Upper lobe of left lung (tissue), 6 donors: ENCODE measurements around the gene SMIM44. TPM values are rescaled to one million over a fixed set of nuclear protein-coding genes. Genes with fewer than 3 reads are reported as not detected.

Experiments
- ATAC-seq, 2 donors: fragments of 200-7000 bp; cut with Tn5 transposase; one replicate each; pipeline ENCODE4 v1.9.1; 2022; ENCODE audit warnings: mild to moderate bottlenecking in 2 of 2, moderate library complexity in 2 of 2; ENCODE audit not compliant: low FRiP score in 2 of 2
- DNase-seq, 2 donors: peaks; one replicate each; pipeline ENCODE4 v3.0.0-alpha.2; 2019 to 2020
- H3K27ac ChIP-seq, 4 donors: fragments of 200-600 bp; sonication (generic); one replicate each; pipeline ENCODE4 v1.5.1; 2016 to 2019
- H3K27me3 ChIP-seq, 4 donors: fragments of 200-600 bp; sonication (generic); one replicate each; pipeline ENCODE4 v1.5.1; 2017 to 2019
- H3K36me3 ChIP-seq, 4 donors: fragments of 200-600 bp; sonication (generic); one replicate each; pipeline ENCODE4 v1.5.1; 2016 to 2019
- H3K4me1 ChIP-seq, 4 donors: fragments of 200-600 bp; sonication (generic); one replicate each; pipeline ENCODE4 v1.5.1; 2018 to 2019
- H3K4me3 ChIP-seq, 4 donors: fragments of 200-600 bp; sonication (generic); one replicate each; pipeline ENCODE4 v1.5.1; 2017 to 2019; ENCODE audit warnings: mild to moderate bottlenecking in 2 of 4, moderate library complexity in 1 of 4
- H3K9me3 ChIP-seq, 4 donors: fragments of 200-600 bp; sonication (generic); one replicate each; pipeline ENCODE4 v1.5.1; 2018 to 2019
- CTCF ChIP-seq, 6 experiments: fragments of 450-650 bp in 4 of 6; fragments of 200-600 bp in 2 of 6; sonication (generic) in 2 of 6; IDR thresholded peaks; one replicate each; pipeline ENCODE4 v1.5.1; 2016 to 2019; ENCODE audit warnings: antibody characterized with exemption in 6 of 6
- EP300 ChIP-seq, 4 donors: sonication (generic); formaldehyde crosslinking; IDR thresholded peaks; one replicate each; pipeline ENCODE4 v1.5.1; 2017; ENCODE audit warnings: antibody characterized with exemption in 4 of 4, control low read depth in 2 of 4
- POLR2A ChIP-seq, 4 donors: fragments of 450-650 bp; IDR thresholded peaks; one replicate each; pipeline ENCODE4 v1.5.1; 2016 to 2017; ENCODE audit warnings: antibody characterized with exemption in 4 of 4, mild to moderate bottlenecking in 2 of 4
- POLR2AphosphoS5 ChIP-seq, 2 donors: sonication (generic); formaldehyde crosslinking; IDR thresholded peaks; one replicate each; pipeline ENCODE4 v1.5.1; 2017; ENCODE audit warnings: antibody characterized with exemption in 2 of 2
- WGBS, 2 donors: methylation state at CpG; one replicate each; pipeline ENCODE4 v1.1.5; 2017 to 2018; 5-methylcytosine and 5-hydroxymethylcytosine counted together
- total RNA-seq, 6 donors: library from RNA; depleted of rRNA in 4 of 6; stranded (reverse); fragments of >200 nt in 4 of 6; gene quantifications; one replicate each; pipeline versions ENCODE4 v1.1.0 to v1.2.1, GENCODE V29; 2016 to 2021
- donor health status: DM: no; HTN: no; CAD: no; lungs with moderate emphysema.
- donor health status: DM: no; HTN: yes; CAD: no; lungs with severe emphysema.

The SMIM44 gene
- total RNA-seq, 6 donors from 2014 or later = not detected

- no peak for ATAC-seq
- Histone ChIP-seq H3K4me1 (peaks cover 0 to 16% (median 0%) of the 10 kb centered on the region in 4 donors), H3K4me3 (no peak overlapping the region), H3K36me3 (no peaks in the 10 kb centered on the region), H3K27me3 (peaks cover 0 to 29% (median 10%) of the 10 kb centered on the region in 4 donors), H3K9me3 (no peaks in the 10 kb centered on the region), H3K27ac (no peak overlapping the region)
- TF ChIP-seq CTCF (IDR thresholded peaks at IDR 0.05) (no peak), EP300 (IDR thresholded peaks at IDR 0.05) (no peak), POLR2AphosphoS5 (IDR thresholded peaks at IDR 0.05) (no peak), POLR2A (IDR thresholded peaks at IDR 0.05) (no peak)
- WGBS, 2 donors = 59 to 64% methylated on average over 25 to 29 of the region's 38 CpGs
- peak in 1 of 2 donors; percentile 54 for DNase-seq
Measured at GRCh38 chr19:3481241-3482090, 1.8 kb downstream of the SMIM44 start.

- H3K27ac ChIP-seq = no peak within 1 kb of the TSS
- H3K4me1 ChIP-seq = peaks cover 0 to 16% (median 0%) of the 10 kb centered on the region in 4 donors
- TF ChIP-seq EP300 (IDR thresholded peaks at IDR 0.05) = no peak
- TF ChIP-seq POLR2A (IDR thresholded peaks at IDR 0.05) = no peak
- no peak for TF ChIP-seq POLR2AphosphoS5 (IDR thresholded peaks at IDR 0.05)
- no peak for TF ChIP-seq CTCF (IDR thresholded peaks at IDR 0.05)
- H3K36me3 ChIP-seq = no peaks in the 10 kb centered on the region
- DNase-seq = peak in 1 of 2 donors; percentile 76
- no peak for ATAC-seq
- no peaks in the 10 kb centered on the region for H3K9me3 ChIP-seq
- H3K4me3 ChIP-seq = no peak within 1 kb of the TSS
- H3K27me3 ChIP-seq = peaks cover 0 to 29% (median 10%) of the 10 kb centered on the region in 4 donors
- 36 to 91% methylated on average over 7 to 26 of the region's 27 CpGs for WGBS, 2 donors
Measured at GRCh38 chr19:3480383-3481091, 2.7 kb downstream of the SMIM44 start, which contains the start of gene SMIM24. TSS of gene SMIM24 (minus strand) at chr19:3480525. CDS start at chr19:3480463, 62 bp downstream.

DNA sequence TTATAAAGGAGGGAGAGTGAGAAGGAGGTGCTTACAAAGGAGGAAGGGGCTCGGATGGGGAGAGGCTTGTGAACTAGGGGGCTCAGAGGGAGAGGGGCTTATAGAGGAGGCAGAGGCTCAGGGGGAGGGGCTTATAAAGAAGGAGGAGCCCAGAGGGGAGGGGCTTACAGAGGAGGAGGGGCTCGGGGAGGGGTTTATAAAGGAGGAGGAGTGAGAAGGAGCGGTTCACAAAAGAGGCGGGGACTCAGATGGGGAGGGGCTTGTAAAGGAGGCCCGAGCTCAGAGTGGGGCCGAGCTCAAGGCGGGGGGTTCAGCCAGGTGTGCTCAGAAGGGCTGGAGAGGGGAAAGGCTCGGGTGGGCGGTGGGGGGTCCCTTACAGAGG lies 3.4 kb downstream of the SMIM44 start:
- DNase-seq (no peak), ATAC-seq (no peak)
- Histone ChIP-seq H3K4me3 (no peak overlapping the region), H3K27me3 (peaks cover 0 to 29% (median 10%) of the 10 kb centered on the region in 4 donors), H3K36me3 (no peaks in the 10 kb centered on the region), H3K4me1 (peaks cover 0 to 16% (median 0%) of the 10 kb centered on the region in 4 donors), H3K27ac (no peak overlapping the region), H3K9me3 (no peaks in the 10 kb centered on the region)
- TF ChIP-seq CTCF (IDR thresholded peaks at IDR 0.05) (no peak), EP300 (IDR thresholded peaks at IDR 0.05) (no peak), POLR2AphosphoS5 (IDR thresholded peaks at IDR 0.05) (no peak), POLR2A (IDR thresholded peaks at IDR 0.05) (no peak)
- WGBS, 2 donors = 23 to 58% methylated on average over 9 of the region's 9 CpGs

GRCh38 chr19:3479177-3479833 lies 3.9 kb downstream of the SMIM44 start:
- 10 to 41% methylated on average over 6 to 7 of the region's 7 CpGs for WGBS, 2 donors
- Histone ChIP-seq H3K4me3 (peak overlapping the region in 1 of 4 donors; percentile 1), H3K36me3 (no peaks in the 10 kb centered on the region), H3K4me1 (peaks cover 0 to 16% (median 0%) of the 10 kb centered on the region in 4 donors), H3K9me3 (no peaks in the 10 kb centered on the region), H3K27me3 (peaks cover 0 to 29% (median 10%) of the 10 kb centered on the region in 4 donors), H3K27ac (no peak overlapping the region)
- ATAC-seq (peak in 1 of 2 donors; percentile 20), DNase-seq (no peak)
- no peak for TF ChIP-seq POLR2AphosphoS5 (IDR thresholded peaks at IDR 0.05)
- no peak for TF ChIP-seq EP300 (IDR thresholded peaks at IDR 0.05)
- TF ChIP-seq CTCF (IDR thresholded peaks at IDR 0.05) = no peak
- no peak for TF ChIP-seq POLR2A (IDR thresholded peaks at IDR 0.05)
